Activated CD8-positive, alpha-beta memory T cell treated with anti-CD3 and anti-CD28 coated beads, Interleukin-2, amount 50 U/mL, for 24 hours (primary cell): Measurements from ENCODE around the gene MAST2.
"Not testable (repeated sequence)": the region's sequence is repeated elsewhere in the genome, so short reads cannot be mapped to it uniquely, and the experiment has no call there.

Source experiments
- DNase-seq: peaks from one replicate; pipeline ENCODE4 v3.0.0-alpha.2; 2020; ENCODE audit errors: extremely low read depth

The MAST2 gene

GRCh38 chr1:46026531-46026930, 223.1 kb downstream of the MAST2 start:
- no peak for DNase-seq

- no peak for DNase-seq
Measured at GRCh38 chr1:46027788-46028573, 224.6 kb downstream of the MAST2 start.

GRCh38 chr1:46030074-46030870, 226.9 kb downstream of the MAST2 start:
- no peak for DNase-seq

DNA sequence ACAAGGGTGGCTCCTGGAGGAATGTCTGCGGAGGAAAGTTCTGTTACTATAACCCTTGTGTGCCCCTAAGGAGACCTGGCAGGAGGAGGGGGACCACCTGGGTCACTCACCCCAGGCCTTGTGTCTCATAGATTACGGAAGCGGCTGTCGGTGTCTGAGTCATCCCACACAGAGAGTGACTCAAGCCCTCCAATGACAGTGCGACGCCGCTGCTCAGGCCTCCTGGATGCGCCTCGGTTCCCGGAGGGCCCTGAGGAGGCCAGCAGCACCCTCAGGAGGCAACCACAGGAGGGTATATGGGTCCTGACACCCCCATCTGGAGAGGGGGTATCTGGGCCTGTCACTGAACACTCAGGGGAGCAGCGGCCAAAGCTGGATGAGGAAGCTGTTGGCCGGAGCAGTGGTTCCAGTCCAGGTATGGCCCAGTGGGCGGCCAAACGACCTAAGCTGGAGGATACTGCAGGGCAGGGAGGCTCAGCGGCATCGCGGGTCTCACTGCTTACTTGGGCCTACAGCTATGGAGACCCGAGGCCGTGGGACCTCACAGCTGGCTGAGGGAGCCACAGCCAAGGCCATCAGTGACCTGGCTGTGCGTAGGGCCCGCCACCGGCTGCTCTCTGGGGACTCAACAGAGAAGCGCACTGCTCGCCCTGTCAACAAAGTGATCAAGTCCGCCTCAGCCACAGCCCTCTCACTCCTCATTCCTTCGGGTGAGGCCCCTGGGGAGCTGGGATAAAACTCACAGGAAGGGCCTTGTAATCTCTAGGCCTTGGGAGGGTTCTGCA, 227.7 kb downstream of the MAST2 start:
- DNase-seq = no peak

- no peak for DNase-seq
Measured at GRCh38 chr1:46034601-46035516, 231.4 kb downstream of the MAST2 start.

DNA sequence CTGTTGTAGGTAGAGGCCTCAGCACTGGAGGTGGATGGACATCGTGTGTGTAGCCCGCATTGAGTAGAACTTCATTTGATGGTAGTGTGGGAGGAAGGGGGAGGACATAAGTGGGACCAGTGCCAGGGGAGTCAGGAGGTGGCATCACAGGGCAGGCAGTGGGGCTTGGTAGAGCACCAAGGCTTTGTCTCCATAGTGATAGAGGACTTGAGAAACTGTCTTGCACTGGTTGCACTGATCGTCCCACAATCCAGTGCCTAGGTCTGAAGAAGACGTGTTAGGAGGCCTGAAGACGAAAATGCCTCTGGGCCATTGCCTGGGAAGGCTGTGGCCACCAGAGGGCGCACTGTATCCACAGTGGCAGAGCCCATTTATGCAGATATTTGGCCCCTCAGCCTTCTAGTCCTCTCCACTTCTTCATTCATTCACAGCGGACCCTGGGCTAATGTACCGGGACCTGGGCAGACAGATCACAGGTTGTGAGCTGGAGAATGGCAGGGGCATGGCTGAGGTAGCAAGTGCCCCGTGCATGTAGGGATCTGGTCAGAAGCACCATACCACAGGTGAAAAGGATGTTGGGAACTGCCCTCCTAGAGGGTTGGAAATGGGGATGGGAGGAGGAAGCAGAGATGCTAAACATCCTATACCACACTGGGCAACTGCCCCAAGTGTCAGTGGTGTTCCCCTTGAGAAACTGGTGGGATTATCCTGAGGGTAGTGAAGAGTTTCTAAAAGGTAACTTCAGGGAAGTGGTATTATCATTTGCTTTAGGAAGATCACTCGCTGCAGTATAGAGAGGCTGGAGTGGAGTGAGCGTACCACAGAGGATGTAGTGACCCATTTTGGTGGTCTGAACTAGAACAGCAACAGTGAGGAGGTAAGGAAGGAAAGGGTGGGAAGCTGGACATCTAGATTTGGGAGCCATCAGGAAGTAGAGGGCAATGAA, 233.8 kb downstream of the MAST2 start:
- peak; percentile 70 for DNase-seq

- no peak for DNase-seq
Measured at GRCh38 chr1:46039571-46040052, 236.2 kb downstream of the MAST2 start.

GRCh38 chr1:46041551-46041950, 238.1 kb downstream of the MAST2 start:
- DNase-seq = no peak

DNA sequence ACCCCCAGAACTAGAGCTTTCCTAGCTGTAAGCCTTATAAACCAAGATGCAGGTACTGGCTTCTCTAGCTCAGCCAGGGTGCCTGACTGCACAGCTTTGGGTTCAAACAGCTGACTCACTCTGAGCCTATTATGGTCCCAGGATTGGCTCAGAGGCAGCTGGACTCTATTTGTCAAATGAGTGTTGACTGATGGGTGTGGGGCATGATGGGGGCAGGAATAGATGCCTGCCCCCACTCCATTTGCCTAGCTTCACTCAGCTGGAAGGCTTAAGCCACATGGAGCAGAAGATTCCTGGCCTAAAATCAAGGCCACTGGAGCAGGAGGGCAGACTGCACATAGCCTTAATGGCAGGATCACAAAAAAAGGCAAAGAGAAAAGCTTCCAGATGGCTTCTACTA, 238.6 kb downstream of the MAST2 start:
- DNase-seq = no peak

DNA sequence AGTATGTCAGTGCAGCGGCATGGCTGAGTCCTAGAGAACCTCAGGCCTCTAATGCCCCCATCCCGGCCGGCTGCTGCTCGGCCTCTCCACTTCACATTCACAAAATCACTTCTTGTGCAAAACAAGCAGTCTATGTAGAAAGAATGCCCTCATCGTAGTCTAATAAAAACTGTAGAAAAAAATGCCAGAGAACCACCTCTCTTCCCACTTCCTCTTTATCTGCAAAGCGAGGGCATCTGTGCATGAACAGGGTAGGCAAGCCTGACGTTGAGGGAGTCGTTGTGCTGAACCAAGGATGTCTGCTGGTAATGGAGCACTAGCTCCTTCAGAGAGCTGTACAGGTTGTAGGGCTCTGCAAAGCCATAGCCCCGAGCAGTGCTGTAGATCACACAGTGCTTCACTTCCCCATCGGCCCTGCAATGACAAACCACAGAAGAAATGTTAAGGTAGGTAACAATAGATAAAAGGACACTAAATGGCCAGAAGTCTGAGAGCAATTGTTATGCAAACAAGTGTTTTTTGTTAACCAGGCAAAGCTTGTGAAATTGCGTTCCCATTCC, 240.1 kb downstream of the MAST2 start:
- no peak for DNase-seq

DNA sequence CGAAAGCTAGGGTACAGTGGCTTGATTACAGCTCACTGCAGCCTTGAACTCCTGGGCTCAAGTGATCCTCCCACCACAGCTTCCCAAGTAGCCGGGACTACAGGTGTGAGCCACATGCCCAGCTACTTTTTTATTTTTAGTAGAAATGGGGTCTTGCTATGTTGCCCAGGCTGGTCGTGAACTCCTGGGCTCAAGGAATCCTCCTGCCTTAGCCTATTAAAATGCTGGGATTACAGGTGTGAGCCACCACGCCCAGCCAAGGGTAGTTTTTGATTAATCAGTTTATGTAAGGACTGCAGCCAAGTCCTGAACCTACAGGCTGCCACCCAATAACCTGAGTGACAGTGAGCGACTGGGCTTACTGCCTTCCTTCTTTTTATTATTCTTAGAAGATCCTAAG, 240.7 kb downstream of the MAST2 start:
- no peak for DNase-seq

DNA sequence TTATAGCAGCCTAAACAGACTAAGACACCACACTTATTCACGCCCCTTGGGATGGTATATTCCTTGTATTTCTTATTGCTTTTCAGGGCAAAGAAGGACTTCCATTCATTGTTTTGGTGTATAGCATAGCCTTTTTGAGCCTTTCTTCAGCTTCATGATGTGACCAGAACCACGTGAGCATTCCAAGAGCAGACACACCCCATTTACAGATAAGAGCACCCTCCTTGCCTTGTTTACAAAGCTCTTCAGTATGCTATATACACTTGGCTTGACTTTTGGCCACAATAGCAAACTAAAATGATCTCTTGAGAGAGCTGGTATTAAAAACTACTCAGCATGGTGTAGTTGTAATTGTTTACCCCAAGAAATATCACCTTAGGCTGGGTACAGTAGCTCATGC, 250.3 kb downstream of the MAST2 start:
- no peak for DNase-seq

DNA sequence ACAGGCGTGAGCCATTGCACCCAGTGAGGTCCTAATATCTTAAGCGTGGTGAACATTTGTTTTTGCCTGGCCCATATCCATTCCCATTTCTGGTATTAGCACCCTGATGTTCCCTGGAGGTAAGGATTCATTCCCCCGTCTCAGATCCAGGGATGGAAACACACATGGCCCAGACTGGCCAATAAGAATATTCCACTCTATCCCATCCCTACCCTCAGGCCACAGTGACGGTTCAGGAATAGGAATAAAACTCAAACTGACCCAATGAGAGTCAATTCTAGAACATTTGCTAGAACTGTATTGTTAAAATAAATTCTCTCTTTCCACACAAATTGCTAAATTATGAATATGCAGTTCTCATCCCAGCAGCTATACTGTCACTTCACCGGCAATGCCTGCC, 252.9 kb downstream of the MAST2 start:
- DNase-seq = no peak

DNA sequence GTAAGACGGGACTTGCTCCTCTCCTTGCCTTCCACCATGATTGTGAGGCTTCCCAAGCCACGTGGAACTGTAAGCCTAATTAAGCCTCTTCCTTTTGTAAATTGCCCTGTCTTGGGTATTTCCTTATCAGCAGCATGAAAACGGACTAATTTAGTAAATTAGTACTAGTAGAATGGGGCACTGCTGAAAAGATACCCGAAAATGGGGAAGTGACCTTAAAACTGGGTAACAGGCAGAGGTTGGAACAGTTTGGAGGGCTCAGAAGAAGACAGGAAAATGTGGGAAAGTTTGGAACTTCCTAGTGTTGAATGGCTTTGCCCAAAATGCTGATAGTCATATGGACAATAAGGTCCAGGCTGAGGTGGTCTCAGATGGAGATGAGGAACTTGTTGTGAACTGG, 253.8 kb downstream of the MAST2 start:
- DNase-seq = not testable (repeated sequence)

- DNase-seq = no peak
Measured at GRCh38 chr1:46057781-46058180, 254.4 kb downstream of the MAST2 start.

DNA sequence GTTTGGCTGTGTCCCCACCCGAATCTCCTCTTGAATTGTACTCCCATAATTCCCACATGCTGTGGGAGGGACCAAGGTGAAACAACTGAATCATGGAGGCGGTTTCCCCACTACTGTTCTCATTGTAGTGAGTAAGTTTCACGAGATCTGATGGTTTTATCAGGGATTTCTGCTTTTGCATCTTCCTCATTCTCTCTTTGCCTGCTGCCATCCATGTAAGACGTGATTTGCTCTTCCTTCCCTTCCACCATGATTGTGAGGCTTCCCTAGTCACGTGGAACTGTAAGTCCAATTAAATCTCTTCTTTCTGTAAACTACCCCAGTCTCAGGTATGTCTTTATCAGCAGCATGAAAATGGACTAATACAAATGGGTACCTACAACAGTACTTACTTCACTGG, 255.5 kb downstream of the MAST2 start:
- DNase-seq = no peak

GRCh38 chr1:46061146-46061545, 257.7 kb downstream of the MAST2 start:
- DNase-seq = no peak

DNA sequence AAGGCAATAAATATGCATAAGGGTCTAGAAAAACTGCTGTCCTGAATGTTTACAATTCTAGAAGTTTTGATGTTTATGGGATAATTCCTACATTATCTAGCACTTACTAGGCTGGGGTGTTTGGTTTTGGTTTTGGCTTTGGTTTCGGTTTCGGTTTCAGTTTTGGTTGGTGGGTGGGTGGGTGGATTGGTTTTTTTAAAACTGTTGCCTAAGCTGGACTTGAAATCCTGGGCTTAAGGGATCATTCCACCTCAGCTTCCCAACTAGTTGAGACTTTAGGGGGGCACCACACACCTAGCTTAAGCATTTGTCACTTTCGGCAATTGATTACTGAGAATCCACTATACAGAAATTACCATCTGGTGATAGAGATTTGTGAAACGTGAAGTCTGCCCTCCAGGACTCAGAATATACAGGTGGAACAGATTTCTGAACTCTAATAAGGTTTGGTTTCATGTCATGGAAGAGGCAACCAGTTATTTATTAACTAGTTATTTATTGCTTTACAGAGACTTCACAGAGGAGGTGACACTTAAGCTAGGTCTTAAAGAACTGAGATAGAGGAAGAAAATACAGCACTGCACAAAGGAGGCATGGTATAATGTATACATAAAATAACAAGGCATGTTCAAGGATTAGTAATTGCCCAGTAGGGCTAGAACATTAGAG, 259.4 kb downstream of the MAST2 start:
- DNase-seq = peak; percentile 23

DNA sequence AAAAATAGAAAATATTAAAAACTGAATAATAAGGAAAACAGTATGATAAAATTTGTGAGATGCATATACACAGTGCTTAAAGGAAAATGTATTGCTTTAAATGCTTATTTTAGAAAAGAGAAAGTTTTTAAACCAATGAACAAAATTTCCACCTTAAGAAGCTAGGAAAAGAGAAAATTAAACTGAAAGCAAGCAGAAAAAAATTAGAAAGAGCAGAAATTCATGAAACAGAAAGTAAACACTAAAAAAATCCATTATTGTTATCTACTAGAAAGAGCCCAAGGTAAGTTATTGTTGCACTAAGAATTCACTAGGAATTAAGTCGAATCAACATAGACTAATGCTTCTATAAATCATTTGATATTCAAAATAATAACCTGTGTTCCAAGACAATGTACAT, 261.3 kb downstream of the MAST2 start:
- DNase-seq = no peak
